Cardiac fibroblast (primary cell): ENCODE data around the gene FAM227B.

Experiments used
- DNase-seq, 2 donors: peaks; one replicate each; pipeline versions ENCODE4 v3.0.0 to v3.0.0-alpha.2; 2010; ENCODE audit warnings: low read depth in 2 of 2
- H3K4me3 ChIP-seq, 2 donors: replicated peaks in 1 of 2; 1 replicate in 1 of 2; 2 replicates in 1 of 2; pipeline ENCODE4 v1.5.1; 2011; ENCODE audit warnings: low read depth in 2 of 2, low read length in 2 of 2, mild to moderate bottlenecking in 2 of 2, moderate library complexity in 1 of 2
- TF ChIP-seq, protein P1 (sequence below): IDR thresholded peaks from one replicate; pipeline ENCODE4 v1.5.1; 2011; ENCODE audit warnings: low read depth, mild to moderate bottlenecking, low read length, inconsistent platforms

Gene FAM227B

DNA sequence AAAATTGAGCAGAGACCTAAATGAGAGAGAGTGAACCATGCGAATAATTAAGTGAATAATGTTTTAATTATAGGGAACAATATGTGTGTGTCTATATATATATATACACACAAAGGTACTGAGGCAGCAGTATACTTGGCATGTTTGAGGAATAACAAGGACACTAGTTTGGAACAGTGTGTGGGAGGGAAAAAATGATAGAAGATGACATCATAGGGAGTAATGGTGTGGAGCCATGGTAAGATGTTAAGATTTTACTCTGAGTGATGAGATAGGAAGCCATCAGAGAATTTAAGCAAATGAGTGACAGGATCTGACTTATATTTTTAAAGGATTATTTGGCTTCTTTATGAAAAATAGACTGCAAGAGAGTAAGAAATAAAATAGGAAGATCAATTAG is 29.4 kb upstream of the FAM227B start:
- no peak for DNase-seq
- no peak overlapping the region for H3K4me3 ChIP-seq
- TF ChIP-seq, protein P1, sequence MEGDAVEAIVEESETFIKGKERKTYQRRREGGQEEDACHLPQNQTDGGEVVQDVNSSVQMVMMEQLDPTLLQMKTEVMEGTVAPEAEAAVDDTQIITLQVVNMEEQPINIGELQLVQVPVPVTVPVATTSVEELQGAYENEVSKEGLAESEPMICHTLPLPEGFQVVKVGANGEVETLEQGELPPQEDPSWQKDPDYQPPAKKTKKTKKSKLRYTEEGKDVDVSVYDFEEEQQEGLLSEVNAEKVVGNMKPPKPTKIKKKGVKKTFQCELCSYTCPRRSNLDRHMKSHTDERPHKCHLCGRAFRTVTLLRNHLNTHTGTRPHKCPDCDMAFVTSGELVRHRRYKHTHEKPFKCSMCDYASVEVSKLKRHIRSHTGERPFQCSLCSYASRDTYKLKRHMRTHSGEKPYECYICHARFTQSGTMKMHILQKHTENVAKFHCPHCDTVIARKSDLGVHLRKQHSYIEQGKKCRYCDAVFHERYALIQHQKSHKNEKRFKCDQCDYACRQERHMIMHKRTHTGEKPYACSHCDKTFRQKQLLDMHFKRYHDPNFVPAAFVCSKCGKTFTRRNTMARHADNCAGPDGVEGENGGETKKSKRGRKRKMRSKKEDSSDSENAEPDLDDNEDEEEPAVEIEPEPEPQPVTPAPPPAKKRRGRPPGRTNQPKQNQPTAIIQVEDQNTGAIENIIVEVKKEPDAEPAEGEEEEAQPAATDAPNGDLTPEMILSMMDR = no peak

DNA sequence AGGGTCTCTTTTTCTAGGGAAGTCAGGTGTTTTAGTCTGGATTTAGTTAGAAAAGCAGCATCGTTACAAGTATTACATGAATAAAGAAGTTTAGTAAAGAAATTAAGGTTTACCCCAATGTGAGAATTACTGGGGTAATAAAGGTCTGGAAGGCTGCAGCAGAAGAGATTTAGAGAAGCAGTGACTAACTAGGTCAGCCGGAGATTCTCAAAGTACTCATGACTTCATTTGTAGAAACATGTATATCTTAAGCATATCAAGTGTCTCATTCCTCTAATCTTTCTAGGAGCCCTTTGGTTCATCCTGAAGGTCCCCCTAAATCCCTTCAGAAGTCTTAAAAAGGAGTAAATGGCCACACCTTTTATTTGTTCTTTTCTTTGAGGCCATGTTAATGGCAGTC is 26.3 kb upstream of the FAM227B start:
- H3K4me3 ChIP-seq = no peak overlapping the region
- no peak for DNase-seq
- TF ChIP-seq, protein P1 = no peak

DNA sequence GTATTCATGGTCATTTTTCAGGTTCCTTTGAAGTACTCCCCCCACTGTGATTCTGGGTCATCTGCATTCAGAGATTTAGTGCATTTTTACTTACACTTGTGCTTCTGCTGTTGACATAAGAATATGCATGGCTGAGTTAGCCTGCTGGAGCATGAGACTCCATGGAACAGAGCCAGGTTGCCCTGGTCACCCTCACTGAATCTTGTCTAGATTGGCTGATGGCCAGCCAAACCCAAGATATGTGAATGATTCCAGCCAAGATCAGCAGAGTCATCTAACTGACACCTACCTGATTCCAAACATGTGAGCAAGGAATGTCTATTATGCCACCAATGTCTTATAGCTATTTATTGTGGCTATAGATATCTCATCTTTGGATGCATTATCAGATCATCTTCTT is 25.3 kb upstream of the FAM227B start:
- TF ChIP-seq, protein P1 = no peak
- peak; percentile 51 to 74 for DNase-seq
- no peak overlapping the region for H3K4me3 ChIP-seq

DNA sequence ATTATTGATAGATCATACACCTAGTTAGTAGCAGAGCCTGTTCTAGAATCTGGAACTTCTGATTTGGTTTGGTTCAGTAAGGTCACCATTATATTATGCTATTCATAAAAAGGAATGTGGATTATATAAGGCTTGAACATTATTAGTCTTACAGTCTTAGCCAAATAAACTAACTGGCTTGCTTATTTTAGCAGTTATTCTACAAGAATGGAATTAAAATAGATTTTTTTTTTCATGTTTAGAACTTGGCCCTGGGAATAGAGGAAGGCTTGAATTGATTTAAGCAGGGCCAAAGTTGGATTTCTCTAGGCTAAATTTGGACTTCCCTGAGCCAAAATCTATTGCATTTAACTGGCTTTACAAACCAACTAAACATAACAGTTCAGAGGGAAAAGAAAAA is 24.7 kb upstream of the FAM227B start:
- no peak overlapping the region for H3K4me3 ChIP-seq
- DNase-seq = no peak

DNA sequence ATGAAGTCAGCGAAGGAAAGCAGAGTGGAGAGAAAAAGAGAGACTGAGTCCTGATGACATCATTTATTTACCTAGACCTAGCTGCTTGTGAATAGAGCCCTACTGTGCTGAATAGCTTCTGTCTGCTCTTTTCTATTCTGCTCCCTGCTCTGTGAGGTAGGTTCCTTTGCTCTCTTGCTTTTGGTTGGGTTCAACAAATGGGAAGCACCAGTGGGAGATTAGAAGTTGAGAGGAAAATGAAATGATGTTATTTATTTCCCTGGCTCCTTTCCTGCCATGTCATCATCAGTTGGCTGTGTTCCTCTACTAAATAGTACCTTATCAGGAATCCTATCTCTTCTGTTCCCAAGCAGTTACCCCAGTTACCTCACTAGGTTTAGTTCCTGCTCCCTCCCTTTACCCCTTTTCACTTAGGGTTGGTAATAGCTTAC is 23.8 kb upstream of the FAM227B start:
- H3K4me3 ChIP-seq = no peak overlapping the region
- DNase-seq = peak in 1 of 2 donors; percentile 40
- TF ChIP-seq, protein P1 = no peak

More for the DNA sequence above, 24.7 kb upstream of the FAM227B start:
- TF ChIP-seq, protein P1 = no peak

DNA sequence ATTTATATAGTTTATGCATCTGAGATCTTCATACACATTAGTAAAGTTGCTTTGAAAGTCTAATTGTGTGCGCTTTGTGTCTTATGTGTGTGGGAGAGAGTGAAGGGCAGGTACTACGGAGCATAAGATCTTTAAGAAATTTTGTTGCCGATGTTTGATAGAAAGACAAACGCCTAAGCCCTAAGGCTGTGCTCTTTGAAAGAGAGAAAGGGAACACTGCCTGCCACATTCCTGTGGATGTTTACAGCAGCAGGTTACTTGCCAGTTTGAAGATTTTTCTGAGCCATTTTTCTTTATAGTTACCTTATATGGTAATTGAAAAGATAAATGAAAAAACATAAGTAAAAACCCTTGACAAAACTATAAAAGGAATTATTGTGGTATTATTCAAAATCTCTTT is 17.2 kb upstream of the FAM227B start:
- H3K4me3 ChIP-seq = no peak overlapping the region
- TF ChIP-seq, protein P1 = no peak
- DNase-seq = no peak

DNA sequence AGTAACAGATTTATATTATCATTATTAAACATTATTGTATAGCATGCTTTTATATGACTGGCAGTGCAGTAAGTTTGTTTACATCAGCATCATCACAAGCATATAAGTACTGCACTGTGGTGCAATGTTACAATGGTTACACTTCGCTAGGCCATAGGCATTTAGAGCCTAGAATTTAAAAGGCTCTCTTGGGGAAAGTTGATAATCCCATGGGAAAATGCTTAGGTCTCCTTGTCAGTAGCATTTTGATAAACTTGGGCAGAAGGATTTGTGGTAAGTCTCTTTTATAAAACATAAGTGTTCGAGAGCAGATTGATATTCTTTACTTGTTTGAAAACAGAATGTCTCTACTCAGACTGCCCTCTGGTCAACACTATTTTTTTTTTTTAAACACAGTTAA is 7.8 kb upstream of the FAM227B start:
- no peak for DNase-seq
- TF ChIP-seq, protein P1 = no peak
- H3K4me3 ChIP-seq = no peak overlapping the region
